Endothelial cell of umbilical vein (primary cell): Measurements from ENCODE around the gene MYO9B.

Experiments
- CTCF ChIP-seq, 2 donors: IDR thresholded peaks; 1 replicate in 1 of 2; 2 replicates in 1 of 2; pipeline ENCODE4 v1.5.1; 2011; ENCODE audit warnings: low read length in 2 of 2, mild to moderate bottlenecking in 2 of 2, moderate library complexity in 2 of 2, control low read depth in 1 of 2, inconsistent platforms in 1 of 2, low read depth in 1 of 2; ENCODE audit not compliant: insufficient read depth in 1 of 2; ENCODE audit errors: extremely low read depth in 1 of 2
- EZH2 ChIP-seq: IDR thresholded peaks from 2 replicates; pipeline ENCODE4 v1.6.1; 2012; ENCODE audit warnings: borderline replicate concordance, low read depth, mild to moderate bottlenecking, moderate library complexity, low read length, inconsistent platforms; ENCODE audit not compliant: severe bottlenecking
- POLR2A ChIP-seq: IDR thresholded peaks from 2 replicates; pipeline ENCODE4 v1.6.1; 2012; ENCODE audit warnings: low read depth, mild to moderate bottlenecking, control low read depth, low read length
- POLR2AphosphoS5 ChIP-seq: IDR thresholded peaks from 2 replicates; pipeline ENCODE4 v1.6.1; 2012; ENCODE audit warnings: low read depth, mild to moderate bottlenecking, control low read depth, low read length, moderate library complexity; ENCODE audit not compliant: insufficient read depth

- TF ChIP-seq POLR2A: no peak
- no peak for TF ChIP-seq CTCF (IDR thresholded peaks at IDR 0.05; ENCODE audit: extremely low read depth in 1 of 2, insufficient read depth in 1 of 2, low read depth in 1 of 2, low read length in 2 of 2)
- no peak for TF ChIP-seq POLR2AphosphoS5
- no peak for TF ChIP-seq EZH2
Observed at GRCh38 chr19:17206736-17207581, 131.4 kb downstream of the MYO9B start.
